Suprapubic skin (tissue), 4 donors: ENCODE data around the gene OR6J1.

Source experiments
- CTCF ChIP-seq, 2 donors: fragments of 200-600 bp in 1 of 2; fragments of 450-650 bp in 1 of 2; sonication (generic) in 1 of 2; IDR thresholded peaks; one replicate each; pipeline ENCODE4 v1.5.1; 2016 to 2019; ENCODE audit warnings: antibody characterized with exemption in 2 of 2, mild to moderate bottlenecking in 1 of 2, moderate library complexity in 1 of 2
- POLR2A ChIP-seq, 2 donors: fragments of 450-650 bp; IDR thresholded peaks; one replicate each; pipeline ENCODE4 v1.6.1; 2017; ENCODE audit warnings: antibody characterized with exemption in 2 of 2, mild to moderate bottlenecking in 2 of 2, moderate library complexity in 2 of 2
- POLR2AphosphoS5 ChIP-seq, 3 donors: sonication (generic); formaldehyde crosslinking; IDR thresholded peaks; one replicate each; pipeline ENCODE4 v1.6.1; 2017; ENCODE audit warnings: antibody characterized with exemption in 3 of 3

GRCh38 chr14:22653012-22653621, 9.0 kb upstream of the OR6J1 start:
- TF ChIP-seq POLR2A (IDR thresholded peaks at IDR 0.05), result no peak
- peak; percentile 63 to 75 for TF ChIP-seq CTCF (IDR thresholded peaks at IDR 0.05)
- TF ChIP-seq POLR2AphosphoS5 (IDR thresholded peaks at IDR 0.05), result no peak
